Astrocyte (in vitro differentiated cells and primary cell): ENCODE results near the gene ACTL8.

Source experiments
- EZH2 ChIP-seq: IDR thresholded peaks from 2 replicates; pipeline ENCODE4 v1.6.1; 2012; ENCODE audit warnings: mild to moderate bottlenecking, low read length, inconsistent platforms; ENCODE audit not compliant: insufficient read depth
- TF ChIP-seq, protein P1 (sequence below): IDR thresholded peaks from 2 replicates; pipeline ENCODE4 v1.5.1; 2011; ENCODE audit warnings: low read depth, mild to moderate bottlenecking, inconsistent platforms, low read length, moderate library complexity; ENCODE audit not compliant: insufficient read depth

GRCh38 chr1:17719874-17720273 lies 35.3 kb upstream of the ACTL8 start:
- TF ChIP-seq, protein P1, sequence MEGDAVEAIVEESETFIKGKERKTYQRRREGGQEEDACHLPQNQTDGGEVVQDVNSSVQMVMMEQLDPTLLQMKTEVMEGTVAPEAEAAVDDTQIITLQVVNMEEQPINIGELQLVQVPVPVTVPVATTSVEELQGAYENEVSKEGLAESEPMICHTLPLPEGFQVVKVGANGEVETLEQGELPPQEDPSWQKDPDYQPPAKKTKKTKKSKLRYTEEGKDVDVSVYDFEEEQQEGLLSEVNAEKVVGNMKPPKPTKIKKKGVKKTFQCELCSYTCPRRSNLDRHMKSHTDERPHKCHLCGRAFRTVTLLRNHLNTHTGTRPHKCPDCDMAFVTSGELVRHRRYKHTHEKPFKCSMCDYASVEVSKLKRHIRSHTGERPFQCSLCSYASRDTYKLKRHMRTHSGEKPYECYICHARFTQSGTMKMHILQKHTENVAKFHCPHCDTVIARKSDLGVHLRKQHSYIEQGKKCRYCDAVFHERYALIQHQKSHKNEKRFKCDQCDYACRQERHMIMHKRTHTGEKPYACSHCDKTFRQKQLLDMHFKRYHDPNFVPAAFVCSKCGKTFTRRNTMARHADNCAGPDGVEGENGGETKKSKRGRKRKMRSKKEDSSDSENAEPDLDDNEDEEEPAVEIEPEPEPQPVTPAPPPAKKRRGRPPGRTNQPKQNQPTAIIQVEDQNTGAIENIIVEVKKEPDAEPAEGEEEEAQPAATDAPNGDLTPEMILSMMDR: no peak
- TF ChIP-seq EZH2: no peak
